Fibroblast of skin of left biceps (primary cell): ENCODE results near the gene OTUD1.

ENCODE experiments used
- DNase-seq, 2 experiments: peaks; one replicate each; pipeline ENCODE4 v3.0.0-alpha.2; 2013; ENCODE audit warnings: low read depth in 2 of 2

OTUD1 gene

GRCh38 chr10:23421397-23421796 lies 17.5 kb upstream of the OTUD1 start:
- no peak for DNase-seq

- DNase-seq: no peak
Measured at GRCh38 chr10:23422003-23422411, 16.9 kb upstream of the OTUD1 start.

GRCh38 chr10:23432166-23432565 lies 6.7 kb upstream of the OTUD1 start:
- no peak for DNase-seq

- no peak for DNase-seq
Measured at GRCh38 chr10:23432639-23433038, 6.2 kb upstream of the OTUD1 start.

- DNase-seq: no peak
Measured at GRCh38 chr10:23433701-23434100, 5.2 kb upstream of the OTUD1 start.

- no peak for DNase-seq
Measured at GRCh38 chr10:23435378-23435777, 3.5 kb upstream of the OTUD1 start.

- DNase-seq: no peak
Measured at GRCh38 chr10:23436983-23437382, 1.9 kb upstream of the OTUD1 start.

GRCh38 chr10:23437963-23438546 lies 820 bp upstream of the OTUD1 start:
- no peak for DNase-seq

GRCh38 chr10:23439452-23439960 lies 631 bp downstream of the OTUD1 start:
- DNase-seq: no peak

- DNase-seq: no peak
Measured at GRCh38 chr10:23439961-23440889, 1.4 kb downstream of the OTUD1 start.

GRCh38 chr10:23441251-23441650 lies 2.4 kb downstream of the OTUD1 start:
- DNase-seq: no peak

GRCh38 chr10:23442936-23443335 lies 4.1 kb downstream of the OTUD1 start:
- DNase-seq: peak in 1 of 2 experiments; percentile 24

GRCh38 chr10:23445591-23445990 lies 6.7 kb downstream of the OTUD1 start:
- DNase-seq: no peak

- DNase-seq: no peak
Measured at GRCh38 chr10:23448323-23448722, 9.4 kb downstream of the OTUD1 start.

GRCh38 chr10:23448802-23449570 lies 10.1 kb downstream of the OTUD1 start:
- DNase-seq: no peak

- no peak for DNase-seq
Measured at GRCh38 chr10:23452033-23452655, 13.3 kb downstream of the OTUD1 start.

- no peak for DNase-seq
Measured at GRCh38 chr10:23453465-23453864, 14.6 kb downstream of the OTUD1 start.

GRCh38 chr10:23457632-23458417 lies 18.9 kb downstream of the OTUD1 start:
- no peak for DNase-seq

- DNase-seq: no peak
Measured at GRCh38 chr10:23459308-23459939, 20.5 kb downstream of the OTUD1 start.

GRCh38 chr10:23461557-23461956 lies 22.7 kb downstream of the OTUD1 start:
- DNase-seq: no peak
